ENCODE data around the gene PXT1.

GRCh38 chr6:36413489-36414480 is 28.9 kb downstream of the PXT1 start:
- no peak for TF ChIP-seq CTCF (tag by site-specific recombination; IDR thresholded peaks at IDR 0.05)
- no peak for TF ChIP-seq ZNF558 (tag by site-specific recombination; IDR thresholded peaks at IDR 0.05)
- TF ChIP-seq ZSCAN23 (tag by site-specific recombination; IDR thresholded peaks at IDR 0.05), result no peak
- no peak for TF ChIP-seq RBAK (tag by site-specific recombination; IDR thresholded peaks at IDR 0.05)
- TF ChIP-seq ZNF530 (tag by site-specific recombination; IDR thresholded peaks at IDR 0.05; ENCODE audit: low read depth), result no peak
- no peak for TF ChIP-seq ZNF560 (tag by site-specific recombination; IDR thresholded peaks at IDR 0.05; ENCODE audit: borderline replicate concordance)
- no peak for TF ChIP-seq BCL11A (tag by site-specific recombination; IDR thresholded peaks at IDR 0.05; ENCODE audit: low read depth)

Measured in HEK293 (cell line).